SK-N-SH (cell line): Measurements from ENCODE around the gene COLEC11. TPM values are rescaled to one million over a fixed set of nuclear protein-coding genes. Genes with fewer than 3 reads are reported as not detected.
"Not testable (repeated sequence)": the region's sequence is repeated elsewhere in the genome, so short reads cannot be mapped to it uniquely, and the experiment has no call there.

ENCODE experiments used
- CTCF ChIA-PET: fragments of 300-600, 350-600 bp; formaldehyde crosslinking; extraction: SDS; loops from one replicate; lab custom pipeline; 2021; lab: Yijun Ruan, JAX
- POLR2A ChIA-PET: fragments of 350-600 bp; sonication (Branson Sonifier 250); formaldehyde crosslinking; extraction: SDS; loops from one replicate; lab custom pipeline; 2020; ENCODE audit warnings: antibody characterized with exemption, inconsistent platforms; lab: Yijun Ruan, JAX
- DNase-seq: peaks from one replicate; pipeline ENCODE4 v3.0.0; 2012
- H2AFZ ChIP-seq: fragments of 200-600 bp; sonication (generic); 2 replicates; pipeline ENCODE4 v1.8.1; 2016; ENCODE audit warnings: antibody characterized with exemption, mild to moderate bottlenecking, low read depth
- H3F3A ChIP-seq: fragments of 200-600 bp; sonication (generic); replicated peaks from 2 replicates; pipeline ENCODE3; 2016; ENCODE audit warnings: antibody characterized with exemption, mild to moderate bottlenecking; ENCODE audit not compliant: insufficient read depth
- H3K27ac ChIP-seq, 2 experiments: fragments of 200-500 bp in 1 of 2; fragments of 200-600 bp in 1 of 2; sonication (Bioruptor generic) in 1 of 2; sonication (generic), shearing (Covaris generic) in 1 of 2; 2 replicates each; pipeline versions ENCODE4 v1.5.1 to v1.6.1; 2014 to 2016; ENCODE audit warnings: low read depth in 2 of 2, inconsistent platforms in 1 of 2, low read length in 1 of 2, mild to moderate bottlenecking in 1 of 2, mixed read lengths in 1 of 2
- H3K27me3 ChIP-seq: fragments of 200-600 bp; sonication (generic), shearing (Covaris generic); 2 replicates; pipeline ENCODE4 v1.6.1; 2016; ENCODE audit warnings: mixed run types; ENCODE audit not compliant: insufficient read depth
- H3K36me3 ChIP-seq, 2 experiments: fragments of 200-500 bp in 1 of 2; fragments of 200-600 bp in 1 of 2; sonication (Bioruptor generic) in 1 of 2; sonication (generic) in 1 of 2; replicated peaks in 1 of 2; 2 replicates each; pipeline versions ENCODE3 to v1.5.1; 2014 to 2016; ENCODE audit warnings: low read length in 1 of 2, mild to moderate bottlenecking in 1 of 2; ENCODE audit not compliant: insufficient read depth in 2 of 2, control insufficient read depth in 1 of 2
- H3K4me1 ChIP-seq, 2 experiments: fragments of 200-500 bp in 1 of 2; fragments of 200-600 bp in 1 of 2; sonication (Bioruptor generic) in 1 of 2; sonication (generic), shearing (Covaris generic) in 1 of 2; 2 replicates each; pipeline versions ENCODE4 v1.5.1 to v1.6.1; 2014 to 2016; ENCODE audit warnings: low read depth in 1 of 2, low read length in 1 of 2, mixed run types in 1 of 2; ENCODE audit not compliant: insufficient read depth in 2 of 2, control insufficient read depth in 1 of 2
- H3K4me2 ChIP-seq: fragments of 200-600 bp; sonication (generic), shearing (Covaris generic); 2 replicates; pipeline ENCODE4 v1.6.1; 2017; ENCODE audit warnings: mixed run types
- H3K4me3 ChIP-seq, 2 experiments: fragments of 200-500 bp in 1 of 2; fragments of 200-600 bp in 1 of 2; sonication (Bioruptor generic) in 1 of 2; sonication (generic), shearing (Covaris generic) in 1 of 2; 2 replicates each; pipeline versions ENCODE4 v1.5.1 to v1.8.1; 2014 to 2016; ENCODE audit warnings: low read depth in 2 of 2, inconsistent platforms in 1 of 2, low read length in 1 of 2, mild to moderate bottlenecking in 1 of 2, mixed read lengths in 1 of 2, moderate library complexity in 1 of 2
- H3K79me2 ChIP-seq: fragments of 200-600 bp; sonication (generic); 2 replicates; pipeline ENCODE4 v1.8.1; 2017; ENCODE audit warnings: mild to moderate bottlenecking; ENCODE audit not compliant: insufficient read depth
- H3K9ac ChIP-seq: fragments of 200-600 bp; sonication (generic); 2 replicates; pipeline ENCODE4 v1.6.1; 2017; ENCODE audit warnings: mixed run types
- H3K9me2 ChIP-seq: fragments of 200-600 bp; sonication (generic); 2 replicates; pipeline ENCODE4 v1.6.1; 2017; ENCODE audit warnings: mixed run types
- H3K9me3 ChIP-seq: fragments of 200-600 bp; sonication (generic); 2 replicates; pipeline ENCODE4 v1.6.1; 2017; ENCODE audit warnings: mixed run types, mild to moderate bottlenecking, moderate library complexity
- H4K20me1 ChIP-seq: fragments of 200-600 bp; sonication (generic); 2 replicates; pipeline ENCODE4 v1.6.1; 2017; ENCODE audit warnings: mild to moderate bottlenecking, mixed run types; ENCODE audit not compliant: insufficient read depth
- FOSL2 ChIP-seq: IDR thresholded peaks from 2 replicates; pipeline ENCODE4 v1.4.0; 2012; ENCODE audit warnings: low read depth, mild to moderate bottlenecking, moderate library complexity, borderline replicate concordance
- GATA2 ChIP-seq: sonication (generic); formaldehyde crosslinking; IDR thresholded peaks from 2 replicates; pipeline ENCODE4 v1.5.0; 2020; ENCODE audit warnings: mild to moderate bottlenecking, missing genetic modification reagents
- MAX ChIP-seq: IDR thresholded peaks from 2 replicates; pipeline ENCODE4 v1.4.0; 2012; ENCODE audit warnings: low read depth
- MXI1 ChIP-seq: IDR thresholded peaks from 2 replicates; pipeline ENCODE4 v1.6.1; 2012; ENCODE audit warnings: mild to moderate bottlenecking, low read depth, low read length, improper control_type of control experiment
- NRF1 ChIP-seq: IDR thresholded peaks from 2 replicates; pipeline ENCODE4 v1.6.1; 2012; ENCODE audit warnings: low read depth, mild to moderate bottlenecking, low read length
- PBX3 ChIP-seq: IDR thresholded peaks from 2 replicates; pipeline ENCODE4; 2012
- RFX5 ChIP-seq: IDR thresholded peaks from 2 replicates; pipeline ENCODE4 v1.6.1; 2012; ENCODE audit warnings: mild to moderate bottlenecking, improper control_type of control experiment, low read length
- RXRA ChIP-seq: IDR thresholded peaks from 2 replicates; pipeline ENCODE4 v1.4.0; 2012; ENCODE audit warnings: low read depth, mild to moderate bottlenecking, borderline replicate concordance
- SMC3 ChIP-seq: IDR thresholded peaks from 2 replicates; pipeline ENCODE4 v1.6.1; 2012; ENCODE audit warnings: low read depth, low read length, improper control_type of control experiment
- TAF1 ChIP-seq: IDR thresholded peaks from 2 replicates; pipeline ENCODE4 v1.6.1; 2012; ENCODE audit warnings: low read depth, mild to moderate bottlenecking, low read length, moderate library complexity, borderline replicate concordance
- USF2 ChIP-seq: fragments of 150-350 bp; IDR thresholded peaks from 2 replicates; pipeline ENCODE4 v1.6.1; 2017; ENCODE audit warnings: antibody characterized with exemption, low read length, low read depth, borderline replicate concordance
- YY1 ChIP-seq: IDR thresholded peaks from 2 replicates; pipeline ENCODE4 v1.4.0; 2012; ENCODE audit warnings: low read depth, mild to moderate bottlenecking
- WGBS: methylation state at CpG from one replicate; pipeline ENCODE4 v1.1.6; 2017; ENCODE audit warnings: low lambda C conversion rate; 5-methylcytosine and 5-hydroxymethylcytosine counted together
- polyA plus RNA-seq, 3 experiments: library from polyadenylated mRNA; depleted of rRNA; stranded (reverse); fragments of >200 nt; gene quantifications; 2 replicates each; pipeline ENCODE4 v1.2.3, GENCODE V29; 2012

COLEC11 gene
- polyA plus RNA-seq, 1 of the 3 experiments (the other 2 are of a cell fraction) = 8.7 TPM

- CTCF ChIA-PET = interaction anchor here (0.6 to 1.0 kb wide), 3 partner anchors 10 to 171 kb away, joined by 3 to 4 read pairs (median 3); no protein-coding TSS in a partner anchor
- H3K36me3 ChIP-seq = no peaks in the 10 kb centered on the region
- H3K9ac ChIP-seq = no peak within 1 kb of the TSS
- H3F3A ChIP-seq = no peaks in the 10 kb centered on the region
- H3K9me3 ChIP-seq = no peaks in the 10 kb centered on the region
- no peak within 1 kb of the TSS for H2AFZ ChIP-seq
- no peaks in the 10 kb centered on the region for H3K79me2 ChIP-seq
- no peak within 1 kb of the TSS for H3K27ac ChIP-seq
- no peak within 1 kb of the TSS for H3K4me2 ChIP-seq
- peaks cover 0 to 14% of the 10 kb centered on the region in 2 experiments; a peak in 1 of 4 replicates for H3K4me1 ChIP-seq
- no peak within 1 kb of the TSS for H3K4me3 ChIP-seq
- no peaks in the 10 kb centered on the region for H3K9me2 ChIP-seq
- no peaks in the 10 kb centered on the region for H3K27me3 ChIP-seq
- POLR2A ChIA-PET = no interaction called here
- 73% methylated on average over 6 of the region's 7 CpGs for WGBS
- no peaks in the 10 kb centered on the region for H4K20me1 ChIP-seq
- no peak for DNase-seq
- no peak for TF ChIP-seq GATA2 (CRISPR knock-in tag)
- TF ChIP-seq USF2 = no peak
- TF ChIP-seq TAF1 = no peak
- no peak for TF ChIP-seq RXRA
- TF ChIP-seq MAX = no peak
These were observed 63.0 kb downstream of the COLEC11 start, which contains the start of gene ALLC for GRCh38 chr2:3657881-3658280. Gene ALLC (plus strand): TSS chr2:3658200. CDS start chr2:3671158, 12,958 bp downstream.

- Histone ChIP-seq H2AFZ (no peak overlapping the region), H3F3A (no peaks in the 10 kb centered on the region), H3K27ac (no peak overlapping the region), H3K4me1 (peaks cover 0 to 14% of the 10 kb centered on the region in 2 experiments; a peak in 1 of 4 replicates), H3K9ac (no peak overlapping the region), H3K4me3 (no peak overlapping the region), H3K9me2 (no peaks in the 10 kb centered on the region), H3K9me3 (no peaks in the 10 kb centered on the region), H3K27me3 (no peaks in the 10 kb centered on the region), H3K4me2 (no peak overlapping the region), H3K36me3 (no peaks in the 10 kb centered on the region), H4K20me1 (no peaks in the 10 kb centered on the region), H3K79me2 (no peaks in the 10 kb centered on the region)
- WGBS = 87% methylated on average over 25 of the region's 26 CpGs
- no peak for DNase-seq
- CTCF ChIA-PET = interaction anchor here (0.9 to 1.0 kb wide), 2 partner anchors 9 to 53 kb away, joined by 3 to 4 read pairs; no protein-coding TSS in a partner anchor
- POLR2A ChIA-PET = no interaction called here
- no peak for TF ChIP-seq FOSL2
- TF ChIP-seq MAX = no peak
- TF ChIP-seq SMC3 = no peak
- TF ChIP-seq RXRA = no peak
- no peak for TF ChIP-seq MXI1
- no peak for TF ChIP-seq YY1
- no peak for TF ChIP-seq USF2
- TF ChIP-seq RFX5 = no peak
- TF ChIP-seq PBX3 = no peak
- TF ChIP-seq NRF1 = no peak
These were observed 64.8 kb downstream of the COLEC11 start for GRCh38 chr2:3659447-3660432.

- H3K4me2 ChIP-seq, CTCF ChIA-PET, H3K4me3 ChIP-seq, POLR2A ChIA-PET, H3K9me3 ChIP-seq, H4K20me1 ChIP-seq, H3K27me3 ChIP-seq, H3K9ac ChIP-seq, H3F3A ChIP-seq, H3K27ac ChIP-seq, DNase-seq, H3K36me3 ChIP-seq, H2AFZ ChIP-seq, H3K79me2 ChIP-seq, H3K9me2 ChIP-seq: not testable (repeated sequence)
- WGBS = 76% methylated on average over 7 of the region's 7 CpGs
- H3K4me1 ChIP-seq = peaks cover 0 to 14% of the 10 kb centered on the region in 2 experiments; a peak in 1 of 4 replicates
These were observed 65.7 kb downstream of the COLEC11 start for GRCh38 chr2:3660640-3661039.
